ENCODE results near the gene TFDP2. TPM values are rescaled to one million over a fixed set of nuclear protein-coding genes. Genes with fewer than 3 reads are reported as not detected.

TFDP2 gene
- total RNA-seq, 1 experiment from 2014 or later, result 48.2 TPM

DNA sequence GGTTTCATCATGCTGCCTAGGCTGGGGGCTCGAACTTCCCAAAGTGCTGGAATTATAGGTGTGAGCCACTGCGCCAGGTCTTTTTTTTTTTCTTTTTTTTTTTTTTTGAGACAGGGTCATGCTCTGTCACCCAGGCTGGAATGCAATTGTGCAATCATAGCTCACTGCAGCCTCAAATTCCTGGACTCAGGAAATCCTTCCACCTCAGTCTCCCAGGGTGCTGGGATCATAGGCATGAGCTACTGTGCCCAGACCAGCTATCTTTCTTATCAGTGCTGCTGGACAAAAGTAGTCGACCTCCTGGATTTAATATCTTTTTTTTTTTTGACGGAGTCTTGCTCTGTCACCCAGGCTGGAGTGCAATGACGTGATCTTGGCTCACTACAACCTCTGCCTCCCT is 60.8 kb downstream of the TFDP2 start:
- no peaks in the 10 kb centered on the region for H3K36me3 Mint-ChIP-seq
- ChIA-PET CTCF (interaction anchor here (0.7 kb wide), 1 partner anchor 647 kb away, joined by 3 read pairs; no protein-coding TSS in a partner anchor), POLR2A (interaction anchor here (0.7 to 1.0 kb wide), 2 partner anchors 12 to 41 kb away, joined by 3 to 6 read pairs; no protein-coding TSS in a partner anchor)
- no peaks in the 10 kb centered on the region for H3K27me3 Mint-ChIP-seq (ENCODE audit: low read depth)
- TF ChIP-seq TCF7 (CRISPR knock-in tag; IDR thresholded peaks at IDR 0.05; ENCODE audit: low read depth) (no peak), FOXK1 (CRISPR knock-in tag; IDR thresholded peaks at IDR 0.05) (no peak), SMAD3 (CRISPR knock-in tag; IDR thresholded peaks at IDR 0.05; ENCODE audit: borderline replicate concordance) (no peak), ZNF512 (CRISPR knock-in tag; IDR thresholded peaks at IDR 0.05; ENCODE audit: borderline replicate concordance) (no peak), ZNF219 (CRISPR knock-in tag; IDR thresholded peaks at IDR 0.05; ENCODE audit: borderline replicate concordance) (no peak), ZMAT4 (CRISPR knock-in tag; IDR thresholded peaks at IDR 0.05) (no peak), FOXP4 (CRISPR knock-in tag; IDR thresholded peaks at IDR 0.05) (no peak), IRF2 (CRISPR knock-in tag; IDR thresholded peaks at IDR 0.05; ENCODE audit: borderline replicate concordance, low read depth) (no peak), ZNF671 (CRISPR knock-in tag; IDR thresholded peaks at IDR 0.05) (no peak), ATF1 (CRISPR knock-in tag; IDR thresholded peaks at IDR 0.05) (no peak), ZNF121 (CRISPR knock-in tag; IDR thresholded peaks at IDR 0.05) (no peak), TEAD4 (CRISPR knock-in tag; IDR thresholded peaks at IDR 0.05) (no peak), GABPB1 (CRISPR knock-in tag; IDR thresholded peaks at IDR 0.05) (no peak), GTF2I (CRISPR knock-in tag; conservative IDR thresholded peaks at IDR 0.05) (no peak), PRRX2 (CRISPR knock-in tag; IDR thresholded peaks at IDR 0.05) (no peak)
- TF ChIP-seq, protein P1, sequence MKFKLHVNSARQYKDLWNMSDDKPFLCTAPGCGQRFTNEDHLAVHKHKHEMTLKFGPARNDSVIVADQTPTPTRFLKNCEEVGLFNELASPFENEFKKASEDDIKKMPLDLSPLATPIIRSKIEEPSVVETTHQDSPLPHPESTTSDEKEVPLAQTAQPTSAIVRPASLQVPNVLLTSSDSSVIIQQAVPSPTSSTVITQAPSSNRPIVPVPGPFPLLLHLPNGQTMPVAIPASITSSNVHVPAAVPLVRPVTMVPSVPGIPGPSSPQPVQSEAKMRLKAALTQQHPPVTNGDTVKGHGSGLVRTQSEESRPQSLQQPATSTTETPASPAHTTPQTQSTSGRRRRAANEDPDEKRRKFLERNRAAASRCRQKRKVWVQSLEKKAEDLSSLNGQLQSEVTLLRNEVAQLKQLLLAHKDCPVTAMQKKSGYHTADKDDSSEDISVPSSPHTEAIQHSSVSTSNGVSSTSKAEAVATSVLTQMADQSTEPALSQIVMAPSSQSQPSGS (CRISPR knock-in tag; IDR thresholded peaks at IDR 0.05; ENCODE audit: borderline replicate concordance, low read depth), result no peak
- TF ChIP-seq, protein P2, sequence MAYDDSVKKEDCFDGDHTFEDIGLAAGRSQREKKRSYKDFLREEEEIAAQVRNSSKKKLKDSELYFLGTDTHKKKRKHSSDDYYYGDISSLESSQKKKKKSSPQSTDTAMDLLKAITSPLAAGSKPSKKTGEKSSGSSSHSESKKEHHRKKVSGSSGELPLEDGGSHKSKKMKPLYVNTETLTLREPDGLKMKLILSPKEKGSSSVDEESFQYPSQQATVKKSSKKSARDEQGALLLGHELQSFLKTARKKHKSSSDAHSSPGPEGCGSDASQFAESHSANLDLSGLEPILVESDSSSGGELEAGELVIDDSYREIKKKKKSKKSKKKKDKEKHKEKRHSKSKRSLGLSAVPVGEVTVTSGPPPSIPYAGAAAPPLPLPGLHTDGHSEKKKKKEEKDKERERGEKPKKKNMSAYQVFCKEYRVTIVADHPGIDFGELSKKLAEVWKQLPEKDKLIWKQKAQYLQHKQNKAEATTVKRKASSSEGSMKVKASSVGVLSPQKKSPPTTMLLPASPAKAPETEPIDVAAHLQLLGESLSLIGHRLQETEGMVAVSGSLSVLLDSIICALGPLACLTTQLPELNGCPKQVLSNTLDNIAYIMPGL (CRISPR knock-in tag; IDR thresholded peaks at IDR 0.05), result no peak
- TF ChIP-seq, protein P3, sequence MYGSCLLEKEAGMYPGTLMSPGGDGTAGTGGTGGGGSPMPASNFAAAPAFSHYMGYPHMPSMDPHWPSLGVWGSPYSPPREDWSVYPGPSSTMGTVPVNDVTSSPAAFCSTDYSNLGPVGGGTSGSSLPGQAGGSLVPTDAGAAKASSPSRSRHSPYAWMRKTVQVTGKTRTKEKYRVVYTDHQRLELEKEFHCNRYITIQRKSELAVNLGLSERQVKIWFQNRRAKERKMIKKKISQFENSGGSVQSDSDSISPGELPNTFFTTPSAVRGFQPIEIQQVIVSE (CRISPR knock-in tag; IDR thresholded peaks at IDR 0.05; ENCODE audit: borderline replicate concordance), result no peak
- no peak overlapping the region for H3K27ac Mint-ChIP-seq
- DNase-seq (ENCODE audit: low spot score) (no peak), ATAC-seq (no peak)
- no peak overlapping the region for H3K4me3 Mint-ChIP-seq
- no peaks in the 10 kb centered on the region for H3K4me1 Mint-ChIP-seq
- peaks cover 7% of the 10 kb centered on the region for H3K9me3 Mint-ChIP-seq

GRCh38 chr3:142087676-142088075 is 61.7 kb downstream of the TFDP2 start:
- no peaks in the 10 kb centered on the region for H3K27me3 Mint-ChIP-seq (ENCODE audit: low read depth)
- POLR2A ChIA-PET, result no interaction called here

More at GRCh38 chr3:142087676-142088075, 61.7 kb downstream of the TFDP2 start:
- DNase-seq (ENCODE audit: low spot score) (no peak), ATAC-seq (no peak)
- TF ChIP-seq ZNF263 (CRISPR knock-in tag; IDR thresholded peaks at IDR 0.05; ENCODE audit: low read depth) (no peak), GABPB1 (CRISPR knock-in tag; IDR thresholded peaks at IDR 0.05) (no peak), MXD4 (CRISPR knock-in tag; IDR thresholded peaks at IDR 0.05; ENCODE audit: borderline replicate concordance) (no peak), TP53 (CRISPR knock-in tag; IDR thresholded peaks at IDR 0.05) (no peak), IRF2 (CRISPR knock-in tag; IDR thresholded peaks at IDR 0.05; ENCODE audit: borderline replicate concordance, low read depth) (no peak)
- TF ChIP-seq, protein P4, sequence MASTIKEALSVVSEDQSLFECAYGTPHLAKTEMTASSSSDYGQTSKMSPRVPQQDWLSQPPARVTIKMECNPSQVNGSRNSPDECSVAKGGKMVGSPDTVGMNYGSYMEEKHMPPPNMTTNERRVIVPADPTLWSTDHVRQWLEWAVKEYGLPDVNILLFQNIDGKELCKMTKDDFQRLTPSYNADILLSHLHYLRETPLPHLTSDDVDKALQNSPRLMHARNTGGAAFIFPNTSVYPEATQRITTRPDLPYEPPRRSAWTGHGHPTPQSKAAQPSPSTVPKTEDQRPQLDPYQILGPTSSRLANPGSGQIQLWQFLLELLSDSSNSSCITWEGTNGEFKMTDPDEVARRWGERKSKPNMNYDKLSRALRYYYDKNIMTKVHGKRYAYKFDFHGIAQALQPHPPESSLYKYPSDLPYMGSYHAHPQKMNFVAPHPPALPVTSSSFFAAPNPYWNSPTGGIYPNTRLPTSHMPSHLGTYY (CRISPR knock-in tag; IDR thresholded peaks at IDR 0.05), result no peak
- no peaks in the 10 kb centered on the region for H3K36me3 Mint-ChIP-seq
- H3K9me3 Mint-ChIP-seq, result peaks cover 7% of the 10 kb centered on the region
- H3K4me3 Mint-ChIP-seq, result no peak overlapping the region
- no peaks in the 10 kb centered on the region for H3K4me1 Mint-ChIP-seq
- H3K27ac Mint-ChIP-seq, result no peak overlapping the region
- CTCF ChIA-PET, result no interaction called here

Data from WTC11 (cell line).